IMR-90 (cell line): ENCODE data around the gene PET100. TPM values are rescaled to one million over a fixed set of nuclear protein-coding genes. Genes with fewer than 3 reads are reported as not detected.

ENCODE experiments used
- ATAC-seq: fragments of 200-7000 bp; cut with Tn5 transposase; 2 replicates; pipeline ENCODE4 v1.9.1; 2020; ENCODE audit warnings: low read depth, mild to moderate bottlenecking, moderate library complexity
- BruUV-seq: library from RNA; stranded (reverse); fragments of 400-500 nt; replicated peaks from 2 replicates; lab custom pipeline; 2021; lab: Mats Ljungman, UMichigan
- CTCF ChIA-PET: fragments of 300-600 bp; formaldehyde crosslinking; extraction: SDS; loops from one replicate; lab custom pipeline; 2021; ENCODE audit warnings: antibody characterized with exemption; lab: Yijun Ruan, JAX
- POLR2A ChIA-PET: fragments of 300-600 bp; sonication (Branson Sonifier 250); formaldehyde crosslinking; loops from one replicate; lab custom pipeline; 2022; ENCODE audit warnings: antibody characterized with exemption; ENCODE audit not compliant: unreplicated experiment; lab: Charles Lee
- DNase-seq: peaks from one replicate; pipeline ENCODE4 v3.0.0; 2013
- H2AFZ ChIP-seq: replicated peaks from 2 replicates; pipeline ENCODE3; 2013; ENCODE audit warnings: low read length, mild to moderate bottlenecking; ENCODE audit not compliant: poor library complexity
- H2AK5ac ChIP-seq: 2 replicates; pipeline ENCODE4 v1.6.1; 2013; ENCODE audit warnings: low read depth, low read length, inconsistent platforms
- H2AK9ac ChIP-seq: replicated peaks from 2 replicates; pipeline ENCODE3; 2013; ENCODE audit warnings: mild to moderate bottlenecking, low read depth, low read length, moderate library complexity; ENCODE audit not compliant: poor library complexity
- H2BK120ac ChIP-seq: 2 replicates; pipeline ENCODE4 v1.6.1; 2013; ENCODE audit warnings: low read depth, low read length, inconsistent platforms
- H2BK15ac ChIP-seq: 3 replicates; pipeline ENCODE4 v1.6.1; 2013; ENCODE audit warnings: low read depth, low read length, inconsistent platforms
- H2BK20ac ChIP-seq: 2 replicates; pipeline ENCODE4 v1.6.1; 2013; ENCODE audit warnings: low read depth, mild to moderate bottlenecking, inconsistent platforms, low read length, moderate library complexity
- H2BK5ac ChIP-seq: 2 replicates; pipeline ENCODE4 v1.6.1; 2013; ENCODE audit warnings: mild to moderate bottlenecking, low read depth, low read length, inconsistent platforms; ENCODE audit not compliant: poor library complexity, severe bottlenecking
- H3K14ac ChIP-seq: replicated peaks from 2 replicates; pipeline ENCODE4 v1.6.1; 2013; ENCODE audit warnings: low read depth, low read length, inconsistent platforms
- H3K18ac ChIP-seq: 2 replicates; pipeline ENCODE4 v1.6.1; 2013; ENCODE audit warnings: low read depth, low read length, control low read depth
- H3K23ac ChIP-seq: 2 replicates; pipeline ENCODE4 v1.6.1; 2013; ENCODE audit warnings: low read depth, low read length, inconsistent platforms
- H3K27ac ChIP-seq: 2 replicates; pipeline ENCODE4 v1.5.1; 2013; ENCODE audit warnings: mild to moderate bottlenecking, control low read depth, low read length; ENCODE audit not compliant: insufficient read depth
- H3K27me3 ChIP-seq: 2 replicates; pipeline ENCODE4 v1.6.1; 2013; ENCODE audit warnings: low read length; ENCODE audit not compliant: control insufficient read depth, insufficient read depth
- H3K36me3 ChIP-seq: 2 replicates; pipeline ENCODE4 v1.6.1; 2013; ENCODE audit warnings: low read length, mixed read lengths; ENCODE audit not compliant: control insufficient read depth, insufficient read depth
- H3K4ac ChIP-seq: 2 replicates; pipeline ENCODE4 v1.6.1; 2013; ENCODE audit warnings: low read depth, low read length, inconsistent platforms
- H3K4me1 ChIP-seq: 2 replicates; pipeline ENCODE4 v1.6.1; 2013; ENCODE audit warnings: low read length, mixed read lengths; ENCODE audit not compliant: control insufficient read depth, insufficient read depth
- H3K4me2 ChIP-seq: 2 replicates; pipeline ENCODE4 v1.6.1; 2013; ENCODE audit warnings: low read depth, mild to moderate bottlenecking, control low read depth, low read length, moderate library complexity
- H3K4me3 ChIP-seq: 2 replicates; pipeline ENCODE4 v1.5.1; 2013; ENCODE audit warnings: low read depth, mild to moderate bottlenecking, control low read depth, low read length, moderate library complexity; ENCODE audit not compliant: insufficient read depth
- H3K56ac ChIP-seq: 2 replicates; pipeline ENCODE4 v1.6.1; 2013; ENCODE audit warnings: low read length, inconsistent platforms; ENCODE audit not compliant: insufficient read depth; ENCODE audit errors: extremely low read depth
- H3K79me1 ChIP-seq, 2 experiments: 2 replicates each; pipeline ENCODE4 v1.6.1; 2013; ENCODE audit warnings: low read length in 2 of 2, inconsistent platforms in 1 of 2, low read depth in 1 of 2
- H3K9ac ChIP-seq: 2 replicates; pipeline ENCODE4 v1.6.1; 2013; ENCODE audit warnings: low read depth, low read length, control low read depth
- H3K9me1 ChIP-seq: 2 replicates; pipeline ENCODE4 v1.6.1; 2013; ENCODE audit warnings: low read length, inconsistent platforms; ENCODE audit not compliant: insufficient read depth
- H3K9me3 ChIP-seq: 2 replicates; pipeline ENCODE4 v1.6.1; 2013; ENCODE audit warnings: low read length; ENCODE audit not compliant: control insufficient read depth, insufficient read depth
- H4K20me1 ChIP-seq: 2 replicates; pipeline ENCODE4 v1.6.1; 2013; ENCODE audit warnings: low read length, inconsistent platforms; ENCODE audit not compliant: insufficient read depth
- H4K5ac ChIP-seq: 2 replicates; pipeline ENCODE4 v1.6.1; 2013; ENCODE audit warnings: mild to moderate bottlenecking, low read depth, low read length, control low read depth
- H4K8ac ChIP-seq, 2 experiments: 2 replicates each; pipeline ENCODE4 v1.6.1; 2013; ENCODE audit warnings: low read depth in 2 of 2, low read length in 2 of 2, control low read depth in 1 of 2, inconsistent platforms in 1 of 2
- H4K91ac ChIP-seq: 2 replicates; pipeline ENCODE4 v1.6.1; 2013; ENCODE audit warnings: low read depth, low read length, inconsistent platforms; ENCODE audit not compliant: insufficient read depth
- BHLHE40 ChIP-seq: fragments of 150-350 bp; IDR thresholded peaks from 2 replicates; pipeline ENCODE4 v1.6.1; 2016; ENCODE audit warnings: mild to moderate bottlenecking, low read depth, low read length
- CEBPB ChIP-seq: IDR thresholded peaks from 2 replicates; pipeline ENCODE4 v1.6.1; 2012; ENCODE audit warnings: low read depth, low read length, improper control_type of control experiment
- CTCF ChIP-seq: conservative IDR thresholded peaks from 2 replicates; pipeline ENCODE4 v1.5.1; 2012; ENCODE audit warnings: mild to moderate bottlenecking, low read depth, low read length, improper control_type of control experiment
- FOS ChIP-seq: fragments of 150-350 bp; IDR thresholded peaks from 2 replicates; pipeline ENCODE4 v1.6.1; 2016; ENCODE audit warnings: low read depth, low read length
- MAZ ChIP-seq: IDR thresholded peaks from 2 replicates; pipeline ENCODE4 v1.6.1; 2012; ENCODE audit warnings: low read depth, mild to moderate bottlenecking, low read length, improper control_type of control experiment, moderate library complexity, borderline replicate concordance
- MXI1 ChIP-seq: IDR thresholded peaks from 2 replicates; pipeline ENCODE4 v1.6.1; 2012; ENCODE audit warnings: low read depth, mild to moderate bottlenecking, low read length, moderate library complexity, borderline replicate concordance
- POLR2A ChIP-seq: IDR thresholded peaks from 2 replicates; pipeline ENCODE4 v1.6.1; 2012; ENCODE audit warnings: mild to moderate bottlenecking, low read depth, low read length
- RFX5 ChIP-seq: IDR thresholded peaks from 2 replicates; pipeline ENCODE4 v1.8.0; 2012; ENCODE audit warnings: low read depth, mild to moderate bottlenecking, low read length, moderate library complexity
- WGBS, 2 experiments: methylation state at CpG; one replicate each; pipeline versions ENCODE4 v1.1.5 to v1.1.7; 2013; ENCODE audit warnings: missing lambda C conversion rate in 2 of 2; ENCODE audit not compliant: insufficient read length in 1 of 2; ENCODE audit errors: extremely low coverage in 2 of 2; 5-methylcytosine and 5-hydroxymethylcytosine counted together
- dilution Hi-C: fragments of 300-500 bp; cut with HindIII; formaldehyde crosslinking; loops from one replicate; pipeline ENCODE4 v1.14.3; 2018; ENCODE audit warnings: low sequenced_read_pairs; ENCODE audit not compliant: unreplicated experiment
- in situ Hi-C: fragments of 300-500 bp; cut with MboI; formaldehyde crosslinking; loops from 3 replicates; pipeline ENCODE4 v1.14.3; 2019; ENCODE audit warnings: low sequenced_read_pairs, inconsistent platforms, mixed read lengths
- intact Hi-C: fragments of 100-400 bp; cut with micrococcal nuclease; formaldehyde crosslinking; loops from 2 replicates; pipeline ENCODE4 v1.10.0; 2022
- polyA plus RNA-seq, 3 experiments: library from polyadenylated mRNA; depleted of rRNA; stranded (reverse); fragments of >200 nt; gene quantifications; 2 replicates each; pipeline ENCODE4 v1.2.3, GENCODE V29; 2012; ENCODE audit warnings: low replicate concordance in 1 of 3
- total RNA-seq: library from RNA; depleted of rRNA; stranded (reverse); fragments of >200 nt; gene quantifications from 2 replicates; pipeline ENCODE4 v1.2.3, GENCODE V29; 2012

PET100 gene
- total and polyA plus RNA-seq, 2 of the 4 experiments (the other 2 are of a cell fraction) = 1.4 to 31.4 TPM

- POLR2A ChIA-PET = no interaction called here
- Histone ChIP-seq H4K91ac (no peak within 1 kb of the TSS), H3K36me3 (no peaks in the 10 kb centered on the region), H2AK9ac (peak within 1 kb of the TSS; percentile 37), H3K79me1 (peaks cover 0 to 11% of the 10 kb centered on the region in 2 experiments; a peak in 3 of 4 replicates), H3K27ac (no peak within 1 kb of the TSS), H2AK5ac (no peak within 1 kb of the TSS), H4K20me1 (peaks cover 2% of the 10 kb centered on the region; the same call in 1 of the 2 replicates), H3K9ac (no peak within 1 kb of the TSS), H2BK120ac (no peak within 1 kb of the TSS), H4K8ac (no peak within 1 kb of the TSS), H3K18ac (no peak within 1 kb of the TSS), H3K9me3 (peaks cover 4% of the 10 kb centered on the region; the same call in 1 of the 2 replicates), H3K4me2 (no peak within 1 kb of the TSS), H3K4ac (no peak within 1 kb of the TSS), H3K4me1 (peaks cover 2% of the 10 kb centered on the region; the same call in 1 of the 2 replicates), H2BK15ac (no peak within 1 kb of the TSS), H2BK20ac (no peak within 1 kb of the TSS), H3K14ac (no peak within 1 kb of the TSS), H3K27me3 (peaks cover 19% of the 10 kb centered on the region), H3K9me1 (peaks cover 3% of the 10 kb centered on the region), H3K23ac (no peak within 1 kb of the TSS), H3K56ac (no peak within 1 kb of the TSS), H2BK5ac (no peak within 1 kb of the TSS), H4K5ac (no peak within 1 kb of the TSS), H2AFZ (peak within 1 kb of the TSS; percentile 63), H3K4me3 (no peak within 1 kb of the TSS)
- dilution Hi-C loops = no loop called here
- CTCF ChIA-PET = no interaction called here
- TF ChIP-seq MXI1 = no peak
- TF ChIP-seq POLR2A = no peak
- TF ChIP-seq MAZ = no peak
- no peak for TF ChIP-seq FOS
- TF ChIP-seq CTCF = no peak
- no peak for TF ChIP-seq BHLHE40
- no peak for TF ChIP-seq CEBPB
- TF ChIP-seq RFX5 = no peak
- ATAC-seq = no peak
- in situ Hi-C loops = no loop called here
- DNase-seq = no peak
- intact Hi-C loops = no loop called here
- WGBS, 2 experiments = no CpG with 5 or more reads among the region's 10 CpGs
- BruUV-seq = no TSS peak
Observed at GRCh38 chr19:7676854-7677253, 47.3 kb downstream of the PET100 start, which contains the start of gene MCEMP1. MCEMP1 (plus strand) TSS chr19:7677090; CDS start chr19:7677121, 31 bp downstream.
